AG04450 (cell line): Measurements from ENCODE around the gene EFS. TPM values are rescaled to one million over a fixed set of nuclear protein-coding genes. Genes with fewer than 3 reads are reported as not detected.

Experiments used
- CTCF ChIA-PET: fragments of 300-600, 350-600 bp; formaldehyde crosslinking; extraction: SDS; loops from one replicate; lab custom pipeline; 2022; ENCODE audit warnings: antibody characterized with exemption, inconsistent platforms; lab: Charles Lee
- POLR2A ChIA-PET: fragments of 350-600 bp; formaldehyde crosslinking; extraction: SDS; loops from one replicate; lab custom pipeline; 2021; ENCODE audit warnings: antibody characterized with exemption, inconsistent platforms; lab: Yijun Ruan, JAX
- DNase-seq: peaks from one replicate; pipeline ENCODE4 v3.0.0-alpha.2; 2011; ENCODE audit warnings: low read depth, low spot score
- H3K27ac ChIP-seq: one replicate; pipeline ENCODE4 v1.5.1; 2012; ENCODE audit warnings: low read depth, low read length, control low read depth
- H3K27me3 ChIP-seq: one replicate; pipeline ENCODE4 v1.6.0; 2012; ENCODE audit warnings: low read length; ENCODE audit not compliant: control insufficient read depth, insufficient read depth
- H3K4me3 ChIP-seq: 2 replicates; pipeline ENCODE4 v1.5.1; 2011; ENCODE audit warnings: mild to moderate bottlenecking, low read depth, low read length, control low read depth
- H3K9me3 ChIP-seq: 2 replicates; pipeline ENCODE4 v1.5.1; 2012; ENCODE audit warnings: low read length; ENCODE audit not compliant: control insufficient read depth, insufficient read depth
- CTCF ChIP-seq: IDR thresholded peaks from 2 replicates; pipeline ENCODE4 v1.5.1; 2011; ENCODE audit warnings: low read depth, low read length, control low read depth, inconsistent platforms
- polyA plus RNA-seq: library from polyadenylated mRNA; depleted of rRNA; stranded (reverse); fragments of >200 nt; gene quantifications from 2 replicates; pipeline ENCODE4 v1.2.3, GENCODE V29; 2011

Gene EFS
- polyA plus RNA-seq, 1 experiment: 5.3 TPM

- H3K27me3 ChIP-seq: peaks cover 15% of the 10 kb centered on the region
- no peak for DNase-seq
- H3K4me3 ChIP-seq: no peak overlapping the region
- H3K27ac ChIP-seq: no peak overlapping the region
- H3K9me3 ChIP-seq: no peaks in the 10 kb centered on the region; the same call in 1 of the 2 replicates
- POLR2A ChIA-PET: no interaction called here
- no peak for TF ChIP-seq CTCF
- CTCF ChIA-PET: no interaction called here
Measured at GRCh38 chr14:23409966-23410635, 45.1 kb upstream of the EFS start.

- H3K4me3 ChIP-seq: no peak overlapping the region
- ChIA-PET POLR2A (no interaction called here), CTCF (no interaction called here)
- TF ChIP-seq CTCF: no peak
- H3K27ac ChIP-seq: no peak overlapping the region
- no peak for DNase-seq
- H3K27me3 ChIP-seq: peaks cover 15% of the 10 kb centered on the region
- no peaks in the 10 kb centered on the region; the same call in 1 of the 2 replicates for H3K9me3 ChIP-seq
Measured at GRCh38 chr14:23409475-23409874, 44.5 kb upstream of the EFS start.

GRCh38 chr14:23408307-23408630, 43.3 kb upstream of the EFS start:
- Histone ChIP-seq H3K27ac (no peak overlapping the region), H3K9me3 (no peaks in the 10 kb centered on the region; the same call in 1 of the 2 replicates), H3K4me3 (no peak overlapping the region), H3K27me3 (peaks cover 17% of the 10 kb centered on the region)
- CTCF ChIA-PET: no interaction called here
- no peak for DNase-seq
- POLR2A ChIA-PET: no interaction called here
- TF ChIP-seq CTCF: no peak

- no peak within 1 kb of the TSS for H3K4me3 ChIP-seq
- POLR2A ChIA-PET: no interaction called here
- H3K27ac ChIP-seq: no peak within 1 kb of the TSS
- no peak for TF ChIP-seq CTCF
- H3K27me3 ChIP-seq: peaks cover 17% of the 10 kb centered on the region
- DNase-seq: no peak
- CTCF ChIA-PET: no interaction called here
- no peaks in the 10 kb centered on the region; the same call in 1 of the 2 replicates for H3K9me3 ChIP-seq
Measured at GRCh38 chr14:23407516-23408306, 42.7 kb upstream of the EFS start, which contains the start of gene MYH6. MYH6 (minus strand) TSS chr14:23408273; CDS start chr14:23407223, 1,050 bp downstream.
